Measurements from ENCODE around the gene SP8.

The SP8 gene

DNA sequence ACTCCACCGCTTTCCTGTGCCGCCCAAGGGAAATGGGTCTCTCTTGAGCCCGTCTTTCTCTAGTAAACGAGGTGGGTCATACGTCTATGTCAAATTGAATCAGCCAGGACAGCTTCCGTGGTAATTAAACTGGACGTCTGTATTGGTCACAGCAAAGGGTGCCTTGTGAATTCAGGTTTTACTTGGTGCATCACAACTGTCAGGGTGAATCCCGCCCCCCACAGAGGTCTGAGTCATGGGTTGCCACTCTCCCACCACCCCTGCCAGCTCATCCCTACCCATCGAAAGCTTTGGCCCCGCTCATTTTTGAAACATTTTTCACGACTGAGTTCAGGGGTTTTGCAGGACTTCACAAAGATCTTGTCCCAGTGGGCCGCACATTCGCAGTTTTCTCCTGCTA is 8.0 kb upstream of the SP8 start:
- no peak for DNase-seq (ENCODE audit: low read depth)

- DNase-seq (ENCODE audit: low read depth), result no peak
Observed at GRCh38 chr7:20793694-20794394, 7.2 kb upstream of the SP8 start.

DNA sequence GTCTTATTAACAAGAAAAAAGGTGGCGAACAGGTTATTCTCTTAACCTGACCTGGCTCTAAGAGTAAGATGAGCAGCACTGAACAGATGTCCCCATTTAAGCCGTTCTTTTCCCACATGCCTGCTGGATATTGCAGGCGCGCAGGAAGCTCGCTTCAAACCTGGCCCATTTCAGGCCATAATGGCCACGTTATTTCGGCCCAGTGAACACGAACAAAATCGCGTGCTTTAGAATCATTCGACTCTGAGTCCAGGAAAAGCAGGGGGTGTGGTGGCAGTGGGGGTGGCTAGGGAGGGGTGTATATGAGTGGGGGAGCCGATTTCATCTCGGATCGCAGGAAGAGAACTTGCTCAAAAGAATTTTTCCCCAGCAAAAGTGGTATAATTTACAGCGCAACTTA is 6.6 kb upstream of the SP8 start:
- DNase-seq (ENCODE audit: low read depth), result no peak

DNA sequence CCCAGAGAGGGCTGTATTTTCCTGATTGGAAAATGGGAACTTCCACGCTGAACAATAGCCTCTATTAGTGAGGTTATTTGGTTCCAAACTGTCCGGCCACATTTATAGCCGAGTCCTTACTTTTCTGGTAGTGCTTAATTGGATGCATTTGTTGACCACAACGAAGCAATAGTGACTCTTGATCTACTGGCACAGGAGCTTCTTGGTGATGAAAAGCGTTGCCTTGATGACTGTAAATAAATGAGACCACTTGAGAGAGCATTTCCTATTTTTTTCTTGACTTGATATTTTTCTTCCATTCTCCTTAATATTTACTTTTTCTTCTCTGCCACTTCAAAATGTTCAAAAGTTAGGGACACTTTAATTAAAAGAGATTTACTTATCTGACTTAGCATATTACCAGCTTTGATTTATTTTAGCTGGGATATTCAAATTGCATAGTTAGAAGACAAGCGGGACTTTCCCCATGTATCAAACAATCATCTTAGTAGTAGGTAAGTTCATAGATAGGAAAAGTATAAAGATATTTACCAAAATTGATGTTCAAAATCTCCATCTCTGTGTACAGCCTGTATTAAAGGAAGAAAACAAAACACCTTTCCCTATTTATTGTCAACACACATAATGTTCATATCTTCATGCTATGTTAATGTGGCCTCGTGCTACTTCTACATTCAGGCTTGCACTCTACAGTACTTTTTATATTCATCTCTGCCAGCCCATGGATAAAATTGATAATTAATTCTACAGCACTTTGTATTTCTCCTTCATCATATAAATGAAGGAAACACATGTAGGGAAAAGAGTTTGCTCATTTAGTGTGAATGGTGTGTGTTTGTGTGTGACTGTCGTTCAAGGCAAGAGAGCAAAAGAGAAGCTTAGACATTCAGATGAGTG is 5.1 kb upstream of the SP8 start:
- no peak for DNase-seq (ENCODE audit: low read depth)

GRCh38 chr7:20790375-20790774 is 3.7 kb upstream of the SP8 start:
- DNase-seq (ENCODE audit: low read depth), result no peak

DNA sequence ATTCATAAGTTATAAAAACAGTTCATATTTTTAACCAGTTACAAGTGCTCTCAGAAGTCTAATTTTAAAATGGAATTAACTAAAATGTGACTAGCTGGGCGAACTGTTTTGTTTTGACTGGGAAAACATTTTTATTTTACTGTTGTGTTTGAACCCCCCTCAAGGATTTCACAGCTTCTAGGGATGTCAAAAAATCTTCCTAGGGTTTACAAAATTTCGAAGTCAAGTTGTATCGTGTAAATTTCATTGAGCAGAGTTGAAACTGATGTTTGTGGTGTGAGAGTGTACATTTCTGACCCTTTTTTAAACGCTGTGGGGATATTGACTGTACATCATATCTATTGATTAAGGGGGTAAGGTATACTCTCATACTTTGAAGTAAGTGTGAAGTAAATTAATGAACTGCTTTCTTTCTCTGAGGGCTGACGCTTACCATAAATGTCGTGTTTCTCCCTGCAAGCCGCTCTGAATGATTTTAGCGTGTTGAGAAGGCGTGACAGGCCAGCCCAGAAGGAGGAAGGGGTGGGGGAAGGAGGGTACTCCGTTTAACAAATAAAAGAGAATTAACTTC is 1.8 kb upstream of the SP8 start:
- no peak for DNase-seq (ENCODE audit: low read depth)

DNA sequence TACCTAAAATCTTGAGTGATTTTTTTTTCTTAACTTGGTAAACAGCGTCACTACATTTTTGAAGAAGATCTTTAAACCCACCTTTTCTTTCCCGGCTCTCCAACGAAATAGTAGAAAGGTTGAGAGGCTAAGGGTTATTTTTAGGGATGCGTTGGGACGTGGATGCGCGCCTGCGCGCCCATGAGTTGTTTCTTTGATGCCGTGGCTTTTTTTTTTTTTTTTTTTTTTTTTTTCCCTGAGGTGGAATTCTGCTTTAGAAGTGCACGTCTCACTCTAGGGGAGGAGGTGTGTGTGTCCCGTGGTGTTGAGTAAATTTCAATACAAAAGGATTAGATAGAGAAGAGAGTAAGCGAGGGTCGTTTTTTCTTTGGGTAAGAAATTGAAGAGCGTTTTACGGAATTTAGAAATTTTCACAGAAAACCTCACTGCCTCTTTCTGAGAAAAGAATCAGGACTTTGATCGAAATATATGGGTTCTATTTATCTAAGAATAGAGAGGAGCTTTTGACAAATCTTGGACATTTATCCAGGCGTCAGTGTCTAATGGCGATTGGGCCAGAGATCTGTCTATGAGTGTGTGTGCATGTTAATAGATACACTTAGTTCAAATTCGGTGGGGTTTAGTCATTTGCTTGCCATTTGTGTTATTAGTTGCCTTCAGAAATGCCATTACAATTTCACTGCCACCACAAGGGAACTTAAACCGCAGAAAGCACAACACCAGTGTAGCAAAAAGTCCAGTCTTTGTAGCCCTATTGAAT is 1.2 kb upstream of the SP8 start:
- no peak for DNase-seq (ENCODE audit: low read depth)

DNA sequence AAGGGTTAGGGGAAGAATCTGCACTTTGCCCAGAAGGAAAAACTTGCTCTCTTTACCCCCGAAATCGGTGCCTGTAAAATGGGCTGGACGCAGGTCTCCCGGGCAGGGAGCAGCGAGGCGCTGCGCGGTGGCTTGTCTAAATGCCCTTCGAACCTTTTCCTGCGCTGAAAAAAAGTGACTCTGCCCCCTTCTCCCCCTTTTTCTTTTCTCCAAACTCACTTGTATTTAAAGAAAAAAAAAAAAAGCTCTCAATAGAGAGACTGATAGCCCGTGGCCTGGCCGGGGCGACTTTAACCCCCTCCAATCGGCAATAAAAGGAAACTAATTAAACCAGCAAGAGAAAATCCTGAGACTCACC is 286 bp downstream of the SP8 start:
- DNase-seq (ENCODE audit: low read depth), result no peak

DNA sequence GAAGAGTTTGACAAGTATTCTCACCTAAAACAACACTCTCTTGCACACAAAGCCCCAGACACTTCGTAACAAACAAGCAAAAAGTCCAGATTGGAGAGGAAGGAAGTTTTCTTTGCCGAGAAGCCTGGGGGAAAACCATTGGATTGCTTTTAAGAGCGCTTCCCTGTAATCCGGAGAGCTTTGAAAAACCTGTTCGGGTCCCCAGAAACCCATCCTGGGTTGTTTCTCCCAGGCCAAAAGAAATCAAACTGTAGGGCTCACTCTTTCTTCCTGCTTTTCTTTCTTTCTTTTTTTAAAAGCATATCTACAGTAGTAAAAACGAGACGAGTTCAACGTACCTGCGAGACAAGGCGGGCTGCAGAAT is 655 bp downstream of the SP8 start:
- DNase-seq (ENCODE audit: low read depth), result no peak

- DNase-seq (ENCODE audit: low read depth), result no peak
Observed at GRCh38 chr7:20785157-20786048, 1.3 kb downstream of the SP8 start.

DNA sequence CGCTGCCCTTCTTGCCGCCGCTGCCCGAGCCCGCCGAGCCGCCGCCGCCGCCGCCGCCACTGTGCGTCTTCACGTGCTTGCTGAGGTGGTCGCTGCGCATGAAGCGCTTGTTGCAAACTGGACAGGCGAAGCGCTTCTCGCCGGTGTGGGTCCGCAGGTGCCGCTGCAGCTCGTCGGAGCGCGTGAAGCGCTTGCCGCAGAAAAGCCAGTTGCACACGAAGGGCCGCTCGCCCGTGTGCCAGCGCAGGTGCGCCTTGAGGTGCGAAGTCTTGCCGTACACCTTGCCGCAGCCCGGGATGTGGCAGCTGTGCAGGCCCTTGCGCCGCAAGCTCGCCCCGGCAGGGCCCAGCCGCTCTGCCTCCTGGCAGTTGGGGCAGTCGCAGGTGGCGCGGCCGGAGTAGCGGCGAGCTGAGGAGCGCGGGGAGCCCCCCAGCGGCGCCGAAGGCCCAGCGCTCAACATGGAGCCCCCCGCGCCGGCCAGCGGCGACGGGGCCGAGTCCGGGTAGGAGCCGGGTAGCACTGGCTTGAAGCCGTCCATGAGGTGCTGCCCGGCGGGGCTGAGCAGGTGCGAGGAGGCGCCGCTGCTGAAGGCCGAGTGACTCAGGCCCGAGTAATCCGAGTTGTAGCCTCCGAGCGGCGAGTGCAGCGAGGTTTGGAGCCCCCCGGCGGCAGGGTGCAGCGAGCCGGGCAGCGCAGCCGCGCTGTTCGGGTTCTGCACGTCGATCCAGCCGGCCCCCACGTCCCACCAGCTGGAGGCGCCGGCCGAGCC is 2.1 kb downstream of the SP8 start:
- no peak for DNase-seq (ENCODE audit: low read depth)

- DNase-seq (ENCODE audit: low read depth), result no peak
Observed at GRCh38 chr7:20783700-20784387, 2.8 kb downstream of the SP8 start.

- no peak for DNase-seq (ENCODE audit: low read depth)
Observed at GRCh38 chr7:20783125-20783699, 3.5 kb downstream of the SP8 start.

DNA sequence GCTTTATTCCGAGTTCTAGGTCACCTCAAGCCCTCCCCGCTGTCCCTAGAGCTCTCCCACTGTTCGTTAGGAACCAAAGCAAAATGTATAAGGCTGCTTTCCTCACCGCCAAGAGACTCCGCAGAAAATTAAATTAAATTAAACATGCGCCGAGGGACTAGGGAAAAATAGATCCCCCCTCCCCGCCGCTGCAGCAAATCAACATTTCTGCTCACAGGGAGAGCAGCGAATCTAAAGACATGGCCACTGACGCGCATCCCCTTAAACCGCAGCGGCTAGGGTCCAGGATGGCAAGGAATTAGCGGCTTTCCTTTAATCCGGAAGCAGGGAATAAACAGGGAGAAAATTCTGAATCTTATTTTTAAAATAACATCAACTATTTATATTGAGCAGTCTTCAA is 7.6 kb downstream of the SP8 start:
- no peak for DNase-seq (ENCODE audit: low read depth)

- DNase-seq (ENCODE audit: low read depth), result no peak
Observed at GRCh38 chr7:20778063-20778721, 8.5 kb downstream of the SP8 start.

DNA sequence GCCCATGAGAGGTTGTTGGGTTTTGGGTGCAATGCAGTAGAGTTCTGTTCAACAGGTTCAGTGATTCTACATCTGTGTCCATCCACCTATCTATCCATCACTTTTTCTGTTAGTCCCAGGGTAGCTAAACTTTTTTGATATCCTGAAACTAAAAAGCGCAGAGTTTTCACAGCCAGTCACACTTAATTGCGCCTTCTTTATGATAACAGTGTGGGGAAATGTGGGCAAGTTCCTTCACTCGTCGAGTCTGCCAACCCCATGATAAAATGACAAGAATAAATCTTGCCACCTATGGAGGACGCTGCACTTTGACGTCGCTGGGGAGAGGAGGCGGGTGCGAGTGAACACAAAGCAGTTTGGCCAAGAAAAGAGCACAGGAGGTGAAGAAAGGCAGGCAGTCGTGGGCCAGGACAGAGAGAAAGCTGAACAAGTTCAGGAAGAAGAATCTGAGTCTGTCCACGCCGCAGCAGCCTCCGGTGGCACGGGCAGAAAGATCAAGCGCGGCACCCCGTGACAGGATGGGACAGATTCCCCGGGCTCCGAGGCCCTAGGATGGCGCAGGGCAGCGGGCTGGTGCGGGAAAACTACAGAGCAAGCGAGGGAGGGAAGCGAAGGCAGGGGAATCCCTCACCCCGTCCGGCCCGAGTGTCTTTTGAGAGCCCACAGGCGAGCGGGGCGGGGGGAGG is 9.2 kb downstream of the SP8 start:
- DNase-seq (ENCODE audit: low read depth), result no peak

- no peak for DNase-seq (ENCODE audit: low read depth)
Observed at GRCh38 chr7:20776942-20777341, 9.7 kb downstream of the SP8 start.

DNA sequence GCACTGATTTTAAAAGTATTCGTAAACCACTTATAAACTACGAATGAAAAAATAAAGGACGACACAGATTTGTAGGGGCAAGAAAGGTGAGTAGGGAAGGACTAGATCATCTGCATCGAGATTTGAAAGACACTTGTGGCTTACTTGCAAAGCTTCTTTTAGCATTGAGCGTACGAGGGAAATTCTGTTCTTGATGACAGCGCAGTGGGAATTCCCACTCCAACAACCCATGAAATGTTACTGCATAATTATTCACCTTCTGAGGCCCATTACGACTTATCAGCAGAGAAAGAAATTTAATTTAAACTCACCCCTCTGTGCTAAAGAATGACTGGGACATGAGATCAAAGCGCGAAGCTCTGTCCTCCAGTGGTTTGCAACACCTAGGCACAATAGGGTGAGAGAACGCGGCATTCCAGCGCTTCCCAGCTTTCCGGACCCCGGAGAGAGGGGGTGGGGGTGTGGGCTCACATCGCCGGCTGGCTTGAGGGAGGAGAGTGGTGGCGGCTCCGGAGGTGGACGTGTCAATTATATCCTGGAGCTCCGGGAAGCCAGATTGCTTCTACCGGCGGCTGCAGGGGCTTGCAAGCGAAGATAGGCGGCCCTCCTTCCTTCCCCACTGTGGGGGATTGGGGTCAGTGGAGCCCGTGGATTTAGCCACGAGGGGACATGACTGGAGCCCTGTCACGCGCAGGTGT is 10.3 kb downstream of the SP8 start:
- DNase-seq (ENCODE audit: low read depth), result no peak
